Sigmoid colon (tissue), 4 donors: ENCODE data around the gene THOC2.

Source experiments
- EP300 ChIP-seq, 4 donors: sonication (generic); formaldehyde crosslinking; IDR thresholded peaks; one replicate each; pipeline ENCODE4 v1.6.1; 2017; ENCODE audit warnings: antibody characterized with exemption in 4 of 4
- POLR2A ChIP-seq, 2 donors: fragments of 450-650 bp; IDR thresholded peaks; one replicate each; pipeline ENCODE4 v1.6.1; 2016; ENCODE audit warnings: antibody characterized with exemption in 2 of 2, mild to moderate bottlenecking in 2 of 2, moderate library complexity in 2 of 2
- POLR2AphosphoS5 ChIP-seq, 4 donors: sonication (generic); formaldehyde crosslinking; IDR thresholded peaks; one replicate each; pipeline ENCODE4 v1.6.1; 2017; ENCODE audit warnings: antibody characterized with exemption in 4 of 4
- TF ChIP-seq, protein P1 (sequence below), 4 experiments: fragments of 450-650 bp in 3 of 4; fragments of 200-600 bp in 1 of 4; IDR thresholded peaks; one replicate each; pipeline ENCODE4 v1.5.1; 2016 to 2019; ENCODE audit warnings: antibody characterized with exemption in 4 of 4, mild to moderate bottlenecking in 3 of 4, moderate library complexity in 2 of 4

- TF ChIP-seq, protein P1, sequence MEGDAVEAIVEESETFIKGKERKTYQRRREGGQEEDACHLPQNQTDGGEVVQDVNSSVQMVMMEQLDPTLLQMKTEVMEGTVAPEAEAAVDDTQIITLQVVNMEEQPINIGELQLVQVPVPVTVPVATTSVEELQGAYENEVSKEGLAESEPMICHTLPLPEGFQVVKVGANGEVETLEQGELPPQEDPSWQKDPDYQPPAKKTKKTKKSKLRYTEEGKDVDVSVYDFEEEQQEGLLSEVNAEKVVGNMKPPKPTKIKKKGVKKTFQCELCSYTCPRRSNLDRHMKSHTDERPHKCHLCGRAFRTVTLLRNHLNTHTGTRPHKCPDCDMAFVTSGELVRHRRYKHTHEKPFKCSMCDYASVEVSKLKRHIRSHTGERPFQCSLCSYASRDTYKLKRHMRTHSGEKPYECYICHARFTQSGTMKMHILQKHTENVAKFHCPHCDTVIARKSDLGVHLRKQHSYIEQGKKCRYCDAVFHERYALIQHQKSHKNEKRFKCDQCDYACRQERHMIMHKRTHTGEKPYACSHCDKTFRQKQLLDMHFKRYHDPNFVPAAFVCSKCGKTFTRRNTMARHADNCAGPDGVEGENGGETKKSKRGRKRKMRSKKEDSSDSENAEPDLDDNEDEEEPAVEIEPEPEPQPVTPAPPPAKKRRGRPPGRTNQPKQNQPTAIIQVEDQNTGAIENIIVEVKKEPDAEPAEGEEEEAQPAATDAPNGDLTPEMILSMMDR (IDR thresholded peaks at IDR 0.05) = no peak
- TF ChIP-seq POLR2A (IDR thresholded peaks at IDR 0.05) (no peak), POLR2AphosphoS5 (IDR thresholded peaks at IDR 0.05) (no peak), EP300 (IDR thresholded peaks at IDR 0.05) (no peak)
These were observed 4.8 kb downstream of the THOC2 start for GRCh38 chrX:123728016-123728415.
